A673 (cell line): ENCODE measurements around the gene AMBRA1.

ENCODE experiments used
- CTCF ChIP-seq: fragments of 300-800, 200-600 bp; sonication (generic); conservative IDR thresholded peaks from 2 replicates; pipeline ENCODE4 v1.5.1; 2017; ENCODE audit warnings: low read depth, mild to moderate bottlenecking, antibody characterized with exemption, low read length, moderate library complexity, mixed read lengths
- EZH2 ChIP-seq: fragments of 200-600 bp; sonication (generic); IDR thresholded peaks from 2 replicates; pipeline ENCODE4 v1.6.1; 2017; ENCODE audit warnings: borderline replicate concordance, low read depth, mild to moderate bottlenecking, mixed read lengths, antibody characterized with exemption, low read length; ENCODE audit not compliant: poor library complexity, severe bottlenecking

DNA sequence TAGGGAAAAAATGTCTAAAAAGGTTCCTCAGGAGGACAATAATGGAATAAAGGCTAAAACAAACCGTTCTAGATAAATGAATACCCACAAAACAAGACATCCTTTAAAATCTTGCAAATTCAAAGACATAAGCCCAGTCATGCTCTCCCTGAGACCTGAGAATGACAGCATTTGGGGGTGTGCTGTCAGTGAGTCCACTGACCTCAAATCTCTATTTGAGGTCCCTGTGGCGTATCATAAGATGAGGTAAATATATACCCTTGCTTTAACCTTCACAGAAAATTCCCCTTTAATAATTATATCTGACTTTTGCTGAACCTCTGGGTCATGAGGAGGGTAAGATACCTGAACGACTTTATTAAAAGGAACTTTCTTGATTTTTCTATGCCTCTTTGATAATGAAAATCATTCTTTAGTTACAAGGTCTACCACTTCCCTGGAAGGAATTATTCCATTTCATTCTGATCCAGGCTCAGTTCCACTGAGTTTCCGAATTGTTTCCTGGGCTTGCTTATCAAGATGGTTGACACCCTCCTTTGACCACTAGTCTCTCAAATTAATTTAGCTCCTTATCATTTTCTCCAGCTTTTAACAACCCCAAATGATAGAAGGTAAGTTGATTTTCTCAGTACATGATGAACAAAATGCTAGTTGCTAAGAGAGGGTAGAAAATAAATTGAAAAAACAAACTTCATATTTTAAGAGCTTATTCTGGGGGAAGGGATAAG lies 148.5 kb downstream of the AMBRA1 start:
- no peak for TF ChIP-seq CTCF
- no peak for TF ChIP-seq EZH2
